Glomerular visceral epithelial cell (primary cell): ENCODE data around the gene DTYMK.
A peak's percentile ranks its signal among the peaks of the same experiment; 100 is the strongest.

Source experiments
- DNase-seq: peaks from one replicate; pipeline ENCODE4 v3.0.0-alpha.2; 2016; ENCODE audit errors: extremely low spot score

The DTYMK gene

GRCh38 chr2:241649404-241649803 is 37.2 kb downstream of the DTYMK start:
- no peak for DNase-seq

DNA sequence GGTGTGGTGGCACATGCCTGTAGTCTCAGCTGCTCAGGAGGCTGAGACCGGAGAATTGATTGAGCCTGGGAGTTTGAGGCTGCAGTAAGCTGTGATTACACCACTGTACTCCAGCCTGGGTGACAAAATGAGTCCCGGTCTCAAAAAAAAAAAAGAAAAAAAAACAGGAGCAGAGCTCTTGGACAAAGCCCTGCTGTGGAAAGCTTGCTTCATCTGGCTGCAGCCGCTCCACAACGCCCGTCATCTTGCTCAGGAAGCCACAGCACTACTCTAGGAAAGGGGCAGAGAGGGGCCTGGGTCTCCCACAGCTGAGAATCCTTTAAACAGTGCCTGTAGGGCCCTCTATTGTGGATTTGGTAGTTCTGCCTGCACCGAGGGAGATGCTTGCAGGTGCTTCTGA is 38.2 kb downstream of the DTYMK start:
- no peak for DNase-seq

- DNase-seq: no peak
These were observed 40.5 kb downstream of the DTYMK start for GRCh38 chr2:241645915-241646645.

DNA sequence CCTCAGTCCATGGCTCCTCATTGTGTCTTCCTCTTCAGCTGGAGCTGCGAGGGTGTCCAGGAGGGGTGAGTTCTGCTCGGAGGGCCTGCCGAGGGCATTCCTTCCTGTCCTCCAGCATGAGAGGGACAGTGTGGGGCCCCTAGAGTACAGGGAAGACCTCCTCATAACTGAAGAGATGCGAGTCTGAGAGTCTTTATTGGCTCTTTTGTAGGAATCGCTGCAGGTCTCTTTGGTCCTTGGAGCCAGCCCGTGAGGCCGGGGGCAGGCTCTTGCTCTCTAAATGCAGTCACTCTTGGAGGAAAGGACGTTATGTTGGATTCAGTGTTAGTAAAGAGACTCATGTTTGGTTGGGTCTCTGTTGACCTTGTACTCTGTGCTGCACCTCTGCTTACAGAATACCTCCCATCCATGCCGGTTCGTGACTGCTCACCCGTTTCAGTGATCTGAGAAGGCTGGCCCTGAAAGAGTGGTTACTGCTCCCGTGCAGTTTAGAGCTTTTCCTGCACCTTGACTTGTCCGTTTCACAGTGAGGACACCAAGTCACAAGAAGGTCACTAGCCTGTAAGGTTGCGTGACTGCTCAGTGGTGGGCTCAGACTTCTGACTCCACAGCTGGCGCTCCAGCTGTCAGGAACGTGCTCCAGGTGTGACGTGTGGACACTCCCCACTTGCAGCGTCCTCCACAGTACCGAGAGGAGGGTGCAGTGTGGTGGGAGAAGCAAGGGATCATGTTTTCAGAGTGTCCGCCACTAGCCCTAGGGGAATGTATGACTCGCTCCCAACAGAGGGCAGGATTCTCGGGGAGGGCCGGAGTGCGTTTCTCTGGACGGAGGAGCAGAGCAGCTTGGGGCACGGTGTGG is 41.3 kb downstream of the DTYMK start:
- no peak for DNase-seq

DNA sequence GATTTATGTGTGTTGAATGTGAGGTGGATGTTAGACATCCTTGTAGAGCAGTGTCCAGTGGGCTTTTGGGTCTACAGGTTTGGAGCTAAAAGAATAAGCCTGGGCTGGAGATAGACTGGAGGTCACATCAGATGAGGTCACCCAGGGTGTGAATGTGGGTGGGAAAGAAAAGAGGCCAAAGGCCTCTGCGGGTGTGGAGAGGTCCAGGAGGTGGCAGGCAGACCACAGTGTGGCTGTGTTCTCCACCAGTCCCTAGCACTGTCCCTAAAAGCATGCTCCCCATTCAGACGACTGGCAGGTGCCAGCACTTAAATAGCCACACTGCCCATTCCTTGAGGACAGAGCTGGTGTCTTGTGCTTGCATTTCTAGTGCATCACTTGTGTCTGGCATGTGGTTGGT is 45.0 kb downstream of the DTYMK start:
- no peak for DNase-seq

DNA sequence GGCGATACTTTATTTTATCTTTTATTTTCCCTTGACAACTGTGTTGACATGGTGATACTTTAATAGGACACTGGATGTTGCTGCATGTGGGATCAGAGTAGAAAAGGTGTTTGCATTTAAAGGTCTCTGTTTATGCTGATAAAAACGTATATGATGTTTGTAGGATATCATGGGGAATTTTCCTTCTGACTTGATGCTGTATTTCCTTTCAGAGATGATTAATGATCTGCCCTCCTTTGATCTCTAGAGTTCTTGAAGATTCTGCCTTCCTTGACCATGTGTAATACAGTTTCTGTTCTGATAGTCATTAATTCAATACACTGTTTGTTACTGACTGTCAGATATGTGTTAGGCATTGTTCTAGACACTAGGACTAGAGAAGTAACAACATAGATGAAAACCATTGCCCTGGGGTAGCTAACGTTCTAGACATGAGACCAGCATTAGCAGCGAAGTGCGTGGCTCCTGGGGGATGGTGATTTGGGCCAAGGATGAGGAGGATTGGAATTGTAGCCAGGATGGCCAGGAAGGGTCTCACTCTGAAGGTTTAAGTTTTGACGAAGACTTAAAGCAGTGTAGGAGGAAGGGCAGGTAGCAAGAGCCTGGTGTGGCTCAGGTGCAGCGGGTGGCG is 46.3 kb downstream of the DTYMK start:
- DNase-seq: no peak

GRCh38 chr2:241639385-241639784 is 47.2 kb downstream of the DTYMK start:
- DNase-seq: no peak

GRCh38 chr2:241638940-241639339 is 47.7 kb downstream of the DTYMK start:
- DNase-seq: no peak

DNA sequence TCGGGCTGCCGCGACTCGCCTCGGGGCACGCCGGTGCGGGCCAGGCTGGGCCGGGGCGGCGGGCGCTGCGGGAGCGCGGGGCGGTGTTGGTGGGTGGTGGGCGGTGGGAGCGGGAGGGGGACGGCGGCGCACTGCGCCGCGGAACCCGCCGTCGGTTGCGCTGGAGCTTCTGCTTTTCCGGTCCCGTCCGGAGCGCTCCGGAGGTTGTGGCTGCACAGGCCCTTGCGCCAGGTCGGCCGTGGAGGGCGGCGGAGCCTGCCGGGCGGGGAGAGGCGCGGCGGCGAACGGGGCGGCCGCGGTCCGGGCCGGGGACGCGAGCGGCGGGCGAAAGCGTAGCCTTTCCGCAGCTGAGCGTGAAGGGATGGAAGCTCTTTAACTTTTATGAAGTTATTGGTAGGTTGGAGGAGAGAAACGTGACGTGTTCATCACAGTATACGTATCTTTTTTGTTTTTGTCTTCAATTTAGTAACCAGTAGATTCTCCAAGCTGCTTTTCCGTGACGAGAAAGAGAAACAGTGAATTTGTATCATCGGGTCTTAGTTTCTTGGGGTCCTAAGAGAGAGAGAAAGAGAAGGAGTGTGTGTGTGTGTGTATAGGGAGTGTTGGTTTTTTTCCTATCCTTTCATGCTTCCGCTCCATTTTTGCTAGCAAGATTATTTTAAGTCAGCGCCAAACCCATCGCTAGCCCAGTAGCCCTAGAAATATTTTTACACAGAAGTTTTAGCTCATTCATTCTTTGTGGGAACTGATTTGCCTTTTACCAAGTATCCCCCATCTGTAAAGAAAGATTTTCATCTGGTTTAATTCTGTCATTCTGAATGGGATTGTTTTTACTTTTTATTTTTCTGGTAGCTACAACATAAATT is 48.6 kb downstream of the DTYMK start:
- DNase-seq: peak; percentile 32

DNA sequence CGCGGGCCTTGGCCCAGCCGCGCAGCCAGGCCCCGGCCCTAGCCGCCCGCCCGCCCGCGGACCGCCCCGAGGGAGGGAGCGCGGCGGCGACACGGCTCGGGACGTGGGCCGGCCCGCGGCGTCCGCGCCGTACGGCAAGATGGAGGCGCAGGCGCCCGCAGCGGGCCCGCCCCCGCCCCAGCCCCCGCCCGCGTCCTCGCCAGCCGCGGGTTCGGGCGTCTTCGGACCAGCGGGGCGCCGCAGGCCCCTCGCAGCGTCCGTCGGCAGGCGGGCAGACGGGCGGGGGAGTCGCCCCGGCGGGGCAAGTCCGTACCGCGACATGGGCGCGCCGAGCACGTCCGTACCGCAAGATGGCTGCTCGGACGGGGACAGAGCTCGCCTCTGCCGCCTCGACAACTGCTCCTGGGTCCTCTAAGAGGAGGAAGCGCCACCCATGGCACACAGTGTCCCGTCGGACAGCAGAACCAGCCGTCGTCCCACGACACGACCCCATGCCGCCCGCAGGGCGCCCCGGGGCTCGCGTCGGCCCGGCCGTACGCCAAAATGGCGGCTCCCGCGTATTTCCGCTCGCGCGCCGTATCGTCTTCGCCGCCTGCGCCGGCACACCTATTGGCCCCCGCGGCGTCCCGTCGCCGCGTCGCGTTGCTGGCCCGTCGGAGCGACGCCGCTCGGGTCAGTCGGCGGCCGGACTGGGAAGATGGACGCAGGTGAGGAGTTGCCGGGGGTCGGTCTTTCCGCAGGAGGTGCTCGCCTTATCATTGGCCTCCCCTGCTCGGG is 49.4 kb downstream of the DTYMK start, which contains the start of the genes ATG4B and THAP4:
Gene ATG4B (plus strand): TSS at position 676 of the 777 bp plus-strand sequence. CDS start 22 bp downstream, at position 698.
Gene THAP4 (minus strand): TSS at position 141 of the 777 bp plus-strand sequence. CDS start 141 bp downstream, outside the sequence.
- peak; percentile 90 for DNase-seq

DNA sequence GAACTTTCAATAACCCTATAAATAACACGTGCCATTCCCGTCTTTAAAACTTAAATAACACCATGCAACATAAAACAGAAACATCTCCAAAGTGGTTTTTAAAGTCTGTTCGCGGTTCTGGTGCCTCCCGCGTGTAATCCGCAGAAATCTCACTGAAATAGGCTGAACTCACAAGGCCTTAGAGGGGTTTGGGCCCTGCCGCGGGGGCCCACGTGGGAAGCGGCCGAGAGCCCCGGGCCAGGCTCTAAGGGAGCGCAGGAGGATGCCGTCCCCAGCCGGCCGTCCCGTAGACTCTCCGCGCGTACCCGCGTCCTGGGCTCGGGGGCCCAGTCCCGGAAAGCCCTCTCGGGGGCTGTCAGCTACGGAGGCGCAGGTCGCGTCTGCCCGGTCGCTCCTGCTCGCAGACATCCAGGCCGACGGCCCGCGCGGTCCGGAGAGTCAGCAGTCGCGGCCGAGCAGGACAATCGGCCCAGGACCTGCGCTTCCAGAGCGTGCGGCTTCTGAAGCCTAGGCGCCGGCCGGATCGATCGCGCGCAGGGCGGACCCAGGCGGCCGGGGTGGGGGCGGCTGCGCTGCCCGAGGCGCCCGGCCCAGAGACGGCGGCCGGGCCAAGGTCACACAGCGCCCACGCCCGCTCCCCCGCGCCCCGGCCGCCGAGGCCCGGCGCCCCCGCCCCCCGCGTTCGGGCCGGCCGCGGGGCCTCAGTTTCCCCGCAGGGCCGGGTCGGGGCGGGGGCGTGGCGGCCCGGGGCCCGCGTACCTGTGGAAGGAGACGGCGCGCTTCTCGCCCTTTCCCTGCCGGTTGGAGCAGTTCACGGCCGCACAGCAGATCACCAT is 50.2 kb downstream of the DTYMK start:
- peak; percentile 44 for DNase-seq

DNA sequence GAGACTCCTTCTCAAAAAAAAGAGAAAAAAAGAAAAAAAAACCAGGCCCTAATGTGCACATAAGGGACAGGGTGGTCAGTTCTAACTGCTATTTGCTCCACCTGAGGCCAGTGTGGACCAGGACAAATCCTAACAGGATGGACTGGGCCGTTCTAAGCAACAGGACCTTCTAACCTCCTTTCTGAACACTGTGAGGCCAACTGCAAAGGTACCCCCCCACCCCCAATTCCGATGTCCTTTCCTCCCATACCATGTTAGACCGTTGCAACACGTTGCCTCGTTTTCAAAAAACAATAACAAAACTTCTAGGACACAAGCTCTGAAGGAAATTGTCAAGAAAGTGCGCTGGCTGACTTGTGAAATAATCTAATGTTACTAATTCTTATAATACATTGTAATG is 50.9 kb downstream of the DTYMK start:
- peak; percentile 6 for DNase-seq

DNA sequence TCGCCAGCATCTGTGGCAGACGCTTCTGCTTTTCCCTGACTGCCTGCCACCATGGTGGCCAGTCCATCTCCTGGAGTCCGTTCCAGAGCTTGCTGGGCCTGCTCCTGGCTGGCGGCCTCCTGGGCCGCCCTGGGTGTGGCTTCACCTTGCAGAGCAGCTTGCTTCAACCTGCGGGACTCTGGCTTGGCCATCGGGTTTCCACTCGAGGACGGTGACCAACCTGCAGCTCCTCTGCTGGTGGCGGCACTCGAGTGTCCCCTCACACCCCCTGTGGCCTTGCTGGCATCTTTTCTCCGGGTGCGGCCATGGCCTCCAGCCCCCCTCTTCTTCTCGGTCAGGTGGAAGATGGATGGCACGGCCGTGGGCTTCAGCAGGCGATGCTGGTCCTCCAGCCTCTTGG is 53.1 kb downstream of the DTYMK start:
- DNase-seq: no peak

- no peak for DNase-seq
These were observed 53.9 kb downstream of the DTYMK start for GRCh38 chr2:241632478-241633325.

DNA sequence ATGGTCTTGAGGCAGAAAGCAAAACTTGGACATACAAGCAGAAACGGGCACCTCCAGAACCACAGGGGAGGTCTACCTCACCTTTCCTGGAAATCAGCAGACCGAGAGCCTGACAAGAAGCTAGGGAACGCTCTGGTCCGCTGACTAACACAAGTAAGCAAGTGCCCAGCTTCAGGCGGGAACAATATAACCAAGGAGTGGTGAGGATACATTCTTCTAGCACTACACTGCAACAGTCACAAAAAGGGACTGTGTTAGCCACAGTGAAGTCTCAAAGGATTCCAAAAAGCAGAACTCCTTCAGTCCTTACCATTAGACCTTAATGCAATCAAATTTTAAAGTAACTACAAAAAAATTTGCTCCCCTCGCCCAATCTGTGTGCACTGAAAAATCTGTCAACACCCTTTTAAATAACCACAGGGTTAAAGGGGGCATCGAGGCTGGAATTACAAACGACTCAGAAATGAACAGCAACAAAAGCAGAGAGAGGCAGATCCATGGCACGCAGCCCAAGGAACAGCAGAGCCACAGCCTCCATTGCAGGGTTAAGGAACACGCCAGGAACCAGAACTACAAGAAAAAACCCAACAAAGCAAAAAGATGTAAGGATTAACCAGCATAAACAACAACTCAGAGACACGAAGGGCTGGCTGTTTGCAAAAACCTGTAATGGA is 56.7 kb downstream of the DTYMK start:
- peak; percentile 68 for DNase-seq

GRCh38 chr2:241627675-241628074 is 58.9 kb downstream of the DTYMK start:
- DNase-seq: no peak
